IMR-90 (cell line): ENCODE results near the gene LDLRAD4. TPM values are rescaled to one million over a fixed set of nuclear protein-coding genes. Genes with fewer than 3 reads are reported as not detected.

ENCODE experiments used
- ATAC-seq: fragments of 200-7000 bp; cut with Tn5 transposase; 2 replicates; pipeline ENCODE4 v1.9.1; 2020; ENCODE audit warnings: low read depth, mild to moderate bottlenecking, moderate library complexity
- BruUV-seq: library from RNA; stranded (reverse); fragments of 400-500 nt; replicated peaks from 2 replicates; lab custom pipeline; 2021; lab: Mats Ljungman, UMichigan
- CTCF ChIA-PET: fragments of 300-600 bp; formaldehyde crosslinking; extraction: SDS; loops from one replicate; lab custom pipeline; 2021; ENCODE audit warnings: antibody characterized with exemption; lab: Yijun Ruan, JAX
- POLR2A ChIA-PET: fragments of 300-600 bp; sonication (Branson Sonifier 250); formaldehyde crosslinking; loops from one replicate; lab custom pipeline; 2022; ENCODE audit warnings: antibody characterized with exemption; ENCODE audit not compliant: unreplicated experiment; lab: Charles Lee
- DNase-seq: peaks from one replicate; pipeline ENCODE4 v3.0.0; 2013
- H2AFZ ChIP-seq: replicated peaks from 2 replicates; pipeline ENCODE3; 2013; ENCODE audit warnings: low read length, mild to moderate bottlenecking; ENCODE audit not compliant: poor library complexity
- H2AK5ac ChIP-seq: 2 replicates; pipeline ENCODE4 v1.6.1; 2013; ENCODE audit warnings: low read depth, low read length, inconsistent platforms
- H2AK9ac ChIP-seq: replicated peaks from 2 replicates; pipeline ENCODE3; 2013; ENCODE audit warnings: mild to moderate bottlenecking, low read depth, low read length, moderate library complexity; ENCODE audit not compliant: poor library complexity
- H2BK120ac ChIP-seq: 2 replicates; pipeline ENCODE4 v1.6.1; 2013; ENCODE audit warnings: low read depth, low read length, inconsistent platforms
- H2BK15ac ChIP-seq: 3 replicates; pipeline ENCODE4 v1.6.1; 2013; ENCODE audit warnings: low read depth, low read length, inconsistent platforms
- H2BK20ac ChIP-seq: 2 replicates; pipeline ENCODE4 v1.6.1; 2013; ENCODE audit warnings: low read depth, mild to moderate bottlenecking, inconsistent platforms, low read length, moderate library complexity
- H2BK5ac ChIP-seq: 2 replicates; pipeline ENCODE4 v1.6.1; 2013; ENCODE audit warnings: mild to moderate bottlenecking, low read depth, low read length, inconsistent platforms; ENCODE audit not compliant: poor library complexity, severe bottlenecking
- H3K14ac ChIP-seq: replicated peaks from 2 replicates; pipeline ENCODE4 v1.6.1; 2013; ENCODE audit warnings: low read depth, low read length, inconsistent platforms
- H3K18ac ChIP-seq: 2 replicates; pipeline ENCODE4 v1.6.1; 2013; ENCODE audit warnings: low read depth, low read length, control low read depth
- H3K23ac ChIP-seq: 2 replicates; pipeline ENCODE4 v1.6.1; 2013; ENCODE audit warnings: low read depth, low read length, inconsistent platforms
- H3K27ac ChIP-seq: 2 replicates; pipeline ENCODE4 v1.5.1; 2013; ENCODE audit warnings: mild to moderate bottlenecking, control low read depth, low read length; ENCODE audit not compliant: insufficient read depth
- H3K27me3 ChIP-seq: 2 replicates; pipeline ENCODE4 v1.6.1; 2013; ENCODE audit warnings: low read length; ENCODE audit not compliant: control insufficient read depth, insufficient read depth
- H3K36me3 ChIP-seq: 2 replicates; pipeline ENCODE4 v1.6.1; 2013; ENCODE audit warnings: low read length, mixed read lengths; ENCODE audit not compliant: control insufficient read depth, insufficient read depth
- H3K4ac ChIP-seq: 2 replicates; pipeline ENCODE4 v1.6.1; 2013; ENCODE audit warnings: low read depth, low read length, inconsistent platforms
- H3K4me1 ChIP-seq: 2 replicates; pipeline ENCODE4 v1.6.1; 2013; ENCODE audit warnings: low read length, mixed read lengths; ENCODE audit not compliant: control insufficient read depth, insufficient read depth
- H3K4me2 ChIP-seq: 2 replicates; pipeline ENCODE4 v1.6.1; 2013; ENCODE audit warnings: low read depth, mild to moderate bottlenecking, control low read depth, low read length, moderate library complexity
- H3K4me3 ChIP-seq: 2 replicates; pipeline ENCODE4 v1.5.1; 2013; ENCODE audit warnings: low read depth, mild to moderate bottlenecking, control low read depth, low read length, moderate library complexity; ENCODE audit not compliant: insufficient read depth
- H3K56ac ChIP-seq: 2 replicates; pipeline ENCODE4 v1.6.1; 2013; ENCODE audit warnings: low read length, inconsistent platforms; ENCODE audit not compliant: insufficient read depth; ENCODE audit errors: extremely low read depth
- H3K79me1 ChIP-seq, 2 experiments: 2 replicates each; pipeline ENCODE4 v1.6.1; 2013; ENCODE audit warnings: low read length in 2 of 2, inconsistent platforms in 1 of 2, low read depth in 1 of 2
- H3K9ac ChIP-seq: 2 replicates; pipeline ENCODE4 v1.6.1; 2013; ENCODE audit warnings: low read depth, low read length, control low read depth
- H3K9me1 ChIP-seq: 2 replicates; pipeline ENCODE4 v1.6.1; 2013; ENCODE audit warnings: low read length, inconsistent platforms; ENCODE audit not compliant: insufficient read depth
- H3K9me3 ChIP-seq: 2 replicates; pipeline ENCODE4 v1.6.1; 2013; ENCODE audit warnings: low read length; ENCODE audit not compliant: control insufficient read depth, insufficient read depth
- H4K20me1 ChIP-seq: 2 replicates; pipeline ENCODE4 v1.6.1; 2013; ENCODE audit warnings: low read length, inconsistent platforms; ENCODE audit not compliant: insufficient read depth
- H4K5ac ChIP-seq: 2 replicates; pipeline ENCODE4 v1.6.1; 2013; ENCODE audit warnings: mild to moderate bottlenecking, low read depth, low read length, control low read depth
- H4K8ac ChIP-seq, 2 experiments: 2 replicates each; pipeline ENCODE4 v1.6.1; 2013; ENCODE audit warnings: low read depth in 2 of 2, low read length in 2 of 2, control low read depth in 1 of 2, inconsistent platforms in 1 of 2
- H4K91ac ChIP-seq: 2 replicates; pipeline ENCODE4 v1.6.1; 2013; ENCODE audit warnings: low read depth, low read length, inconsistent platforms; ENCODE audit not compliant: insufficient read depth
- MXI1 ChIP-seq: IDR thresholded peaks from 2 replicates; pipeline ENCODE4 v1.6.1; 2012; ENCODE audit warnings: low read depth, mild to moderate bottlenecking, low read length, moderate library complexity, borderline replicate concordance
- POLR2A ChIP-seq: IDR thresholded peaks from 2 replicates; pipeline ENCODE4 v1.6.1; 2012; ENCODE audit warnings: mild to moderate bottlenecking, low read depth, low read length
- RCOR1 ChIP-seq: IDR thresholded peaks from 2 replicates; pipeline ENCODE4 v1.6.1; 2012; ENCODE audit warnings: mild to moderate bottlenecking, low read length, improper control_type of control experiment; ENCODE audit not compliant: insufficient replicate concordance
- RFX5 ChIP-seq: IDR thresholded peaks from 2 replicates; pipeline ENCODE4 v1.8.0; 2012; ENCODE audit warnings: low read depth, mild to moderate bottlenecking, low read length, moderate library complexity
- WGBS, 2 experiments: methylation state at CpG; one replicate each; pipeline versions ENCODE4 v1.1.5 to v1.1.7; 2013; ENCODE audit warnings: missing lambda C conversion rate in 2 of 2; ENCODE audit not compliant: insufficient read length in 1 of 2; ENCODE audit errors: extremely low coverage in 2 of 2; 5-methylcytosine and 5-hydroxymethylcytosine counted together
- dilution Hi-C: fragments of 300-500 bp; cut with HindIII; formaldehyde crosslinking; loops from one replicate; pipeline ENCODE4 v1.14.3; 2018; ENCODE audit warnings: low sequenced_read_pairs; ENCODE audit not compliant: unreplicated experiment
- in situ Hi-C: fragments of 300-500 bp; cut with MboI; formaldehyde crosslinking; loops from 3 replicates; pipeline ENCODE4 v1.14.3; 2019; ENCODE audit warnings: low sequenced_read_pairs, inconsistent platforms, mixed read lengths
- intact Hi-C: fragments of 100-400 bp; cut with micrococcal nuclease; formaldehyde crosslinking; loops from 2 replicates; pipeline ENCODE4 v1.10.0; 2022
- polyA plus RNA-seq, 3 experiments: library from polyadenylated mRNA; depleted of rRNA; stranded (reverse); fragments of >200 nt; gene quantifications; 2 replicates each; pipeline ENCODE4 v1.2.3, GENCODE V29; 2012; ENCODE audit warnings: low replicate concordance in 1 of 3
- total RNA-seq: library from RNA; depleted of rRNA; stranded (reverse); fragments of >200 nt; gene quantifications from 2 replicates; pipeline ENCODE4 v1.2.3, GENCODE V29; 2012

LDLRAD4 gene
- total and polyA plus RNA-seq, 2 of the 4 experiments (the other 2 are of a cell fraction) = not detected

DNA sequence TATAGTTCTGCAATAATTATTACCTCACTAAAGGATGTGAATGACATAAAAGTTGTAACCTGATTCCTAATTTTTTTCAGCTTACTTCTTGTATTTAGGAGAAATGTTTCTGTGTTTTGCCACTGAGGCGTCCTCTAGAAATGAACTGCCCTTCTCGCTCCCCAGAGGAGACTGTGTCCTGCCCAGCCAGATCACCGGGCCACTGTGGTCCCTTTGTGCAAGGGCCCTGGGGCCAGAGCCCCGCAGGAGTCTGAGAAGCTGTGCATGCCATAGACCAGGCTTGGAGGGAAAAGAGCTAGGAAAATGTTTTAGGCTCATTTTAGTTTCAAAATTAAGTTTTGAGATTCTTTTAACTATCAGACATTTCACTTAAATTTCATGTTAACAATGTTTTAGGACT, 31.1 kb upstream of the LDLRAD4 start:
- H3K14ac ChIP-seq = no peak overlapping the region
- no peak for ATAC-seq
- no peaks in the 10 kb centered on the region for H3K79me1 ChIP-seq
- WGBS, 2 experiments = no CpG with 5 or more reads among the region's 4 CpGs
- ChIA-PET CTCF (interaction anchor here (1.2 kb wide), 1 partner anchor 28 kb away, joined by 3 read pairs; no protein-coding TSS in a partner anchor), POLR2A (no interaction called here)
- H3K36me3 ChIP-seq = no peaks in the 10 kb centered on the region
- H4K8ac ChIP-seq = no peak overlapping the region
- H3K27me3 ChIP-seq = peaks cover 22% of the 10 kb centered on the region
- no peak overlapping the region for H2AK5ac ChIP-seq
- H2AFZ ChIP-seq = no peak overlapping the region
- no peak overlapping the region for H2BK120ac ChIP-seq
- in situ Hi-C loops = no loop called here
- no peak overlapping the region for H3K4ac ChIP-seq
- no peak overlapping the region for H3K56ac ChIP-seq
- no peak overlapping the region for H3K18ac ChIP-seq
- no peak overlapping the region for H2BK5ac ChIP-seq
- H3K4me2 ChIP-seq = no peak overlapping the region
- H4K5ac ChIP-seq = no peak overlapping the region
- H2BK20ac ChIP-seq = no peak overlapping the region
- H3K4me1 ChIP-seq = no peaks in the 10 kb centered on the region
- H3K9ac ChIP-seq = no peak overlapping the region
- H3K4me3 ChIP-seq = no peak overlapping the region
- no peak for DNase-seq
- no peak overlapping the region for H2BK15ac ChIP-seq
- dilution Hi-C loops = no loop called here
- H4K91ac ChIP-seq = no peak overlapping the region
- H3K27ac ChIP-seq = no peak overlapping the region
- intact Hi-C loops = no loop called here
- H3K23ac ChIP-seq = no peak overlapping the region
- no peaks in the 10 kb centered on the region for H4K20me1 ChIP-seq
- no peaks in the 10 kb centered on the region for H3K9me1 ChIP-seq
- TF ChIP-seq MXI1 (no peak), RFX5 (no peak), POLR2A (no peak), RCOR1 (no peak)
- no peak overlapping the region for H2AK9ac ChIP-seq
- H3K9me3 ChIP-seq = no peaks in the 10 kb centered on the region
- BruUV-seq = no TSS peak
